GM19035 (cell line): ENCODE results near the gene DDX42.
"Not testable (repeated sequence)": the region's sequence is repeated elsewhere in the genome, so short reads cannot be mapped to it uniquely, and the experiment has no call there.

Experiments
- ATAC-seq: cut with Tn5 transposase; IDR thresholded peaks from one replicate; pipeline ENCODE4 v1.9.1; 2021; ENCODE audit not compliant: unreplicated experiment

Gene DDX42

GRCh38 chr17:63774969-63775265 is 947 bp downstream of the DDX42 start:
- no peak for ATAC-seq

GRCh38 chr17:63775420-63775819 is 1.4 kb downstream of the DDX42 start:
- no peak for ATAC-seq

GRCh38 chr17:63780507-63780906 is 6.5 kb downstream of the DDX42 start:
- no peak for ATAC-seq

GRCh38 chr17:63780928-63781327 is 7.0 kb downstream of the DDX42 start:
- no peak for ATAC-seq

- no peak for ATAC-seq
Measured at GRCh38 chr17:63783522-63783921, 9.6 kb downstream of the DDX42 start.

GRCh38 chr17:63785556-63785955 is 11.6 kb downstream of the DDX42 start:
- ATAC-seq, result no peak

GRCh38 chr17:63786117-63786516 is 12.1 kb downstream of the DDX42 start:
- ATAC-seq, result no peak

- ATAC-seq, result no peak
Measured at GRCh38 chr17:63786971-63787711, 13.2 kb downstream of the DDX42 start.

GRCh38 chr17:63790057-63790456 is 16.1 kb downstream of the DDX42 start:
- no peak for ATAC-seq

- no peak for ATAC-seq
Measured at GRCh38 chr17:63792055-63792729, 18.2 kb downstream of the DDX42 start.

GRCh38 chr17:63796375-63796774 is 22.4 kb downstream of the DDX42 start:
- ATAC-seq, result not testable (repeated sequence)

- ATAC-seq, result no peak
Measured at GRCh38 chr17:63798572-63799106, 24.7 kb downstream of the DDX42 start.

GRCh38 chr17:63800783-63801182 is 26.8 kb downstream of the DDX42 start:
- ATAC-seq, result no peak

GRCh38 chr17:63804328-63804727 is 30.4 kb downstream of the DDX42 start:
- no peak for ATAC-seq

- ATAC-seq, result no peak
Measured at GRCh38 chr17:63805591-63805990, 31.6 kb downstream of the DDX42 start.

GRCh38 chr17:63809970-63810369 is 36.0 kb downstream of the DDX42 start:
- no peak for ATAC-seq

- no peak for ATAC-seq
Measured at GRCh38 chr17:63816123-63816522, 42.2 kb downstream of the DDX42 start.

- no peak for ATAC-seq
Measured at GRCh38 chr17:63816669-63817068, 42.7 kb downstream of the DDX42 start.

- no peak for ATAC-seq
Measured at GRCh38 chr17:63817736-63818385, 43.9 kb downstream of the DDX42 start.

GRCh38 chr17:63819131-63819530 is 45.2 kb downstream of the DDX42 start:
- no peak for ATAC-seq

GRCh38 chr17:63819585-63820537 is 45.9 kb downstream of the DDX42 start:
- no peak for ATAC-seq
